MM.1S (cell line): Measurements from ENCODE around the gene RBM27.
"Not testable (repeated sequence)": the region's sequence is repeated elsewhere in the genome, so short reads cannot be mapped to it uniquely, and the experiment has no call there.

Source experiments
- DNase-seq: peaks from one replicate; pipeline ENCODE4 v3.0.0-alpha.2; 2015
- H2AFZ ChIP-seq: fragments of 300-600 bp; sonication (generic); 2 replicates; pipeline ENCODE4 v1.6.0; 2016; ENCODE audit warnings: antibody characterized with exemption, low read length
- H3F3A ChIP-seq: fragments of 300-600 bp; sonication (generic); 2 replicates; pipeline ENCODE4 v1.6.1; 2016; ENCODE audit warnings: mild to moderate bottlenecking, antibody characterized with exemption, low read length, moderate library complexity, mixed read lengths; ENCODE audit not compliant: insufficient read depth
- H3K27ac ChIP-seq: fragments of 300-600 bp; sonication (generic); 2 replicates; pipeline ENCODE4 v1.5.1; 2016; ENCODE audit warnings: mild to moderate bottlenecking, low read length
- H3K27me3 ChIP-seq: fragments of 300-600 bp; sonication (generic); replicated peaks from 2 replicates; pipeline ENCODE4 v1.6.0; 2016; ENCODE audit warnings: low read length; ENCODE audit not compliant: insufficient read depth
- H3K36me3 ChIP-seq: fragments of 300-600 bp; sonication (generic); replicated peaks from 2 replicates; pipeline ENCODE4 v1.6.1; 2016; ENCODE audit warnings: mild to moderate bottlenecking, low read length, mixed read lengths; ENCODE audit not compliant: insufficient read depth
- H3K4me1 ChIP-seq: fragments of 300-600 bp; sonication (generic); 2 replicates; pipeline ENCODE4 v1.6.1; 2016; ENCODE audit warnings: low read length, mixed read lengths
- H3K4me2 ChIP-seq: fragments of 300-600 bp; sonication (generic); 2 replicates; pipeline ENCODE4 v1.6.0; 2016; ENCODE audit warnings: low read depth, low read length
- H3K4me3 ChIP-seq: fragments of 300-600 bp; sonication (generic); 2 replicates; pipeline ENCODE4 v1.5.1; 2016; ENCODE audit warnings: low read length, mixed read lengths
- H3K79me2 ChIP-seq: fragments of 300-600 bp; sonication (generic); 2 replicates; pipeline ENCODE4 v1.6.1; 2016; ENCODE audit warnings: mixed run types, low read length, mixed read lengths
- H3K9ac ChIP-seq: fragments of 300-600 bp; sonication (generic); 2 replicates; pipeline ENCODE4 v1.6.1; 2016; ENCODE audit warnings: low read length, mixed read lengths
- H3K9me2 ChIP-seq: fragments of 300-600 bp; sonication (generic); replicated peaks from 2 replicates; pipeline ENCODE4 v1.6.1; 2016; ENCODE audit warnings: mild to moderate bottlenecking, low read length, mixed read lengths; ENCODE audit not compliant: insufficient read depth
- H3K9me3 ChIP-seq: fragments of 300-600 bp; sonication (generic); replicated peaks from 2 replicates; pipeline ENCODE4 v1.6.1; 2016; ENCODE audit warnings: mild to moderate bottlenecking, low read length, mixed read lengths; ENCODE audit not compliant: insufficient read depth
- H4K20me1 ChIP-seq: fragments of 300-600 bp; sonication (generic); 2 replicates; pipeline ENCODE4 v1.6.1; 2016; ENCODE audit warnings: mild to moderate bottlenecking, low read length, moderate library complexity, mixed read lengths; ENCODE audit not compliant: insufficient read depth
- CTCF ChIP-seq: fragments of 300-600 bp; sonication (generic); IDR thresholded peaks from 2 replicates; pipeline ENCODE4 v1.5.1; 2016; ENCODE audit warnings: antibody characterized with exemption, low read length, mixed read lengths
- EZH2 ChIP-seq: fragments of 300-600 bp; sonication (generic); optimal IDR thresholded peaks from 2 replicates; pipeline ENCODE3; 2017; ENCODE audit warnings: low read depth, mild to moderate bottlenecking, antibody characterized with exemption, low read length, mixed read lengths
- EZH2phosphoT487 ChIP-seq: fragments of 300-600 bp; sonication (generic); IDR thresholded peaks from 2 replicates; pipeline ENCODE4 v1.6.1; 2018; ENCODE audit warnings: antibody characterized with exemption, low read length

The RBM27 gene

GRCh38 chr5:146185161-146185560 is 18.2 kb upstream of the RBM27 start:
- no peak for DNase-seq
- Histone ChIP-seq H3K9me2 (no peaks in the 10 kb centered on the region), H3K9ac (no peak overlapping the region), H3K9me3 (no peaks in the 10 kb centered on the region), H3K36me3 (no peaks in the 10 kb centered on the region), H3K27ac (no peak overlapping the region), H3F3A (no peaks in the 10 kb centered on the region), H2AFZ (no peak overlapping the region), H3K4me3 (no peak overlapping the region), H3K4me1 (0 out of 2 replicates have a peak, but pooled peaks cover 3% of the 10 kb centered on the region), H3K79me2 (peaks cover 20% of the 10 kb centered on the region), H4K20me1 (no peaks in the 10 kb centered on the region), H3K4me2 (no peak overlapping the region), H3K27me3 (no peaks in the 10 kb centered on the region)
- TF ChIP-seq CTCF (no peak), EZH2 (no peak), EZH2phosphoT487 (no peak)

- no peaks in the 10 kb centered on the region for H4K20me1 ChIP-seq
- H3F3A ChIP-seq: no peaks in the 10 kb centered on the region; the same call in 1 of the 2 replicates
- DNase-seq: no peak
- no peaks in the 10 kb centered on the region for H3K4me1 ChIP-seq
- H3K9ac ChIP-seq: no peak overlapping the region
- H3K36me3 ChIP-seq: no peaks in the 10 kb centered on the region
- no peak overlapping the region for H2AFZ ChIP-seq
- H3K27ac ChIP-seq: no peak overlapping the region
- no peaks in the 10 kb centered on the region for H3K9me2 ChIP-seq
- no peaks in the 10 kb centered on the region for H3K27me3 ChIP-seq
- no peaks in the 10 kb centered on the region for H3K79me2 ChIP-seq
- no peaks in the 10 kb centered on the region for H3K9me3 ChIP-seq
- H3K4me3 ChIP-seq: no peak overlapping the region
- no peak for TF ChIP-seq EZH2phosphoT487
- no peak for TF ChIP-seq EZH2
- H3K4me2 ChIP-seq: no peak overlapping the region
These were observed 15.0 kb upstream of the RBM27 start for GRCh38 chr5:146188358-146188757.

GRCh38 chr5:146192571-146193043 is 10.8 kb upstream of the RBM27 start:
- no peak overlapping the region for H3K27ac ChIP-seq
- H3K4me1 ChIP-seq: no peaks in the 10 kb centered on the region
- no peaks in the 10 kb centered on the region for H4K20me1 ChIP-seq
- no peak overlapping the region for H3K4me3 ChIP-seq
- H3K9ac ChIP-seq: no peak overlapping the region
- no peak for DNase-seq
- no peaks in the 10 kb centered on the region for H3K36me3 ChIP-seq
- H3K79me2 ChIP-seq: no peaks in the 10 kb centered on the region
- no peak overlapping the region for H3K4me2 ChIP-seq
- no peaks in the 10 kb centered on the region; the same call in 1 of the 2 replicates for H3F3A ChIP-seq
- H3K9me3 ChIP-seq: no peaks in the 10 kb centered on the region
- TF ChIP-seq EZH2phosphoT487 (no peak), CTCF (no peak), EZH2 (no peak)
- H3K9me2 ChIP-seq: no peaks in the 10 kb centered on the region
- H2AFZ ChIP-seq: no peak overlapping the region
- no peaks in the 10 kb centered on the region for H3K27me3 ChIP-seq

GRCh38 chr5:146193285-146193684 is 10.1 kb upstream of the RBM27 start:
- Histone ChIP-seq H3K9me3 (no peaks in the 10 kb centered on the region), H4K20me1 (no peaks in the 10 kb centered on the region), H3K4me1 (no peaks in the 10 kb centered on the region), H3K9ac (no peak overlapping the region), H3K79me2 (no peaks in the 10 kb centered on the region), H3K4me2 (no peak overlapping the region), H3K36me3 (no peaks in the 10 kb centered on the region), H3K27me3 (no peaks in the 10 kb centered on the region), H3K4me3 (no peak overlapping the region), H3K9me2 (no peaks in the 10 kb centered on the region), H3K27ac (no peak overlapping the region), H2AFZ (no peak overlapping the region), H3F3A (no peaks in the 10 kb centered on the region; the same call in 1 of the 2 replicates)
- TF ChIP-seq CTCF: no peak
- TF ChIP-seq EZH2: no peak
- no peak for TF ChIP-seq EZH2phosphoT487
- no peak for DNase-seq

GRCh38 chr5:146194997-146195396 is 8.4 kb upstream of the RBM27 start:
- H3K36me3 ChIP-seq, DNase-seq, H3K27me3 ChIP-seq, H2AFZ ChIP-seq, H3K9ac ChIP-seq, H3K9me2 ChIP-seq, H3F3A ChIP-seq, H3K79me2 ChIP-seq, H3K27ac ChIP-seq, H3K4me2 ChIP-seq, H4K20me1 ChIP-seq, H3K4me1 ChIP-seq, H3K4me3 ChIP-seq, H3K9me3 ChIP-seq: not testable (repeated sequence)
